Activated T-cell treated with anti-CD3 and anti-CD28 coated beads, Interleukin-2, amount 50 U/mL, for 48 hours (primary cell): ENCODE results near the gene PTPN4.
A peak's percentile ranks its signal among the peaks of the same experiment; 100 is the strongest.

Experiments used
- DNase-seq, 2 experiments: peaks; one replicate each; pipeline ENCODE4 v3.0.0-alpha.2; 2020

Gene PTPN4

GRCh38 chr2:119759451-119760236 is at the start of gene PTPN4:
Gene PTPN4 (plus strand): TSS chr2:119759922. CDS start chr2:119809854, 49,932 bp downstream.
- DNase-seq: peak; percentile 92 to 95

GRCh38 chr2:119710281-119710680 is 49.4 kb upstream of the PTPN4 start:
- DNase-seq: no peak

DNA sequence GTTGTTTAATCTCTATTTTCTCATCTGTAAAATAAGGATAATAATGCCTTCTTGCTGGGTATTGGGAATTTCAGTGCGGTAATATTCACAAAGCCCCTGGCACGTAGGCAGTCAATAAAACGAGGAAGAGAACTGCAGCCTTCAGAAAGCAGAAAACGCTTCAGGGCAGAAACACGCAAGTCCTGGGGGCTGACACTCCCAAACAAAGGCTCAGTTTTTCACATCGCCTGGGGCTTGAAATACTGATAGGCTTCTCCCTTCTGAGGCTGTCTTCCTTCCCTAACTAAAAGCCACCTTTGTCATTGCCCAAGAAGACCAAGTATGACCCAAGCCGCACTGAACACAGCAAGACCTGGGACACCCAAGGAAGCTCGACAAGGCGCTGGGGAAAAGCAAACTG is 48.4 kb upstream of the PTPN4 start:
- DNase-seq: no peak

GRCh38 chr2:119712571-119712970 is 47.2 kb upstream of the PTPN4 start:
- DNase-seq: no peak

DNA sequence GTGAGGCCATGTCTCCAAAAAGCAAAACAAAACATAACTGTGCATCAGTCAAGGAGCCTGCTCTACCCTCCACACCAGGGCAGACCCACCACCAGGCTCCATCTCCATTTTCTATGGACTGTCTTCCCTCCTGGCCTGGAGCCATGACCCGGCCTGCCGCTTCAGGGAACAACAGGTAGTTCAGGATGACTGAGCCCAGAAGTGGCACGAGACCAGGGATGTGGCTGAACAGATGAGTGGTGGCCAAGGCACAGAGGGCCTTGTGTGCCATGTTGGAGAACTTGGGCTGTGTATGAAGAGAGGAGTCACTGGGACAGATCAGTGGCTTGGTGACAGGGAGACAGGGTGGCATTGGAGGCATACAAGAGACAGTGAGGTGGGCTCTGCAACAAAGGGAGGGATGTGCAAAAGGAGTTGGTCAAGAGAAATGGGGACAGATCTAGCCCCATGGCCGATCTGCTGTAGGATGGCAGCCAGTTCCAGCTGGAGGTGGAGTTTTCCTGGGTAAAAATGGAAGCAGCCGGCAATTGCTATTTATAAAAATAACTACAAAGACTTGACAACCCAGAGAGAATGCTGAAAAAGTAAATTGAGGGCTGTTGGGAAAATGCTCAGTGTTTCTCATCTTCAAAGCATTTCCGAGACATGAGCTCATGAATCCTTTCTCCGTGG is 45.8 kb upstream of the PTPN4 start:
- no peak for DNase-seq

DNA sequence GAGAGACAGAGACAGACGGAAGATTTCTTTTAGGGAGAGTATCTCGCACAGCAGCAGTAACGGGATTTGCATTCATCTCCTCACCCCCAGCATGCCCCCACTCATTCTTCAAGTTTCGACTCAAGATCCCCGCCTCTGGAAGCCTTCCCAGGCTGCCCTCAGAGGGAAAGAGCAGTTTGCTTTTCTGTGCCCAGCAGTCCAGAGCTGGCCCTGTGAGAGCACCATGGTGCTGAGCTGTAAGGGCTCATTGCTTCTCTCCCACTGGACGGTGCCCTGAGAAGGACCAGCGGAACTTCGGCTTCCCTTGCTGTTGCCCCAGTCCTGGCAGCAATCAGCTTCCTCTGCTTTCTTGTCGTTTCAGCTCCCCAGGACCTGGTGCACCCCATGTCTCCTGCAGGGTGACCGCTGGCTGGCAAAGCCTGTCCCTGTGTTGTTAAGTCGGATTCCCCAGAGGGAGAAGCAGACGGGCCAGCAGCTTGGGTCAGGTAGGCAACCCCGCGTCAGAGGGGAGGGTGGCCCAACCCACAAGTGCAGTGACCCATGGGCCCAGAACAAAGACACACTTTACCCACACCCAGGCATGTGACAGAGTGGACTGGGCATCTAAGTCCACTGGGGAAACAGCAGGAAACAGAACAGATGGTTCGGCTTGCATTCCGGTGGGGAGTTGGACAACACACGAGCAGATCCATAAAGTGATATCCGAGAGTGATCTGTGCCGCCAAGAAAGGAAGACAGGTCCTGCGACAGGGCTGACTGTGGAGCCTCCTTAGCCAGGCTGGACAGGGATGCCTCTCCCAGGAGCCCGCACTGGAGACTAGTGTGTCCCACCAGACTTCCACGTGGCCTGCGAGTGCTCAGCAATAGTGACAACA is 44.1 kb upstream of the PTPN4 start:
- no peak for DNase-seq

DNA sequence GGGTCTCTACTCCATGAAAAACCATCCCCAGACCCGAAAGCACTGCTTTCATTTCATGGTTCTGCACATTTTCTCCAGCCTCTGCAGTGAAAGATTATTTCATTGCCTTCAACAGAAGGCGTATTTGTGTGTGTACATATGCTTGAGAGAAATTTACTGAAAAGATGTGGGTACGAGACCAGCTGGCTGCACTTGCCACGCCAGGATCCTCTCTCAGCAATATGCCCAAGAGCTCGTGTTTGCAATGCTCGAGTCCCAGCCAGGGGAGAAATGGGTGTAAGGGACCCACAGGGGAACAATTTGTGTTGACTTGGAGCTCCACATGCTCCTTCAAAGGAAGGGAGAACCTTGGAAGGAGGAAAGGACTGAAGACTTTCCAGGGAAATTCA is 43.4 kb upstream of the PTPN4 start:
- no peak for DNase-seq

GRCh38 chr2:119718501-119719260 is 41.0 kb upstream of the PTPN4 start:
- DNase-seq: no peak

- no peak for DNase-seq
These were observed 40.5 kb upstream of the PTPN4 start for GRCh38 chr2:119719261-119719627.

DNA sequence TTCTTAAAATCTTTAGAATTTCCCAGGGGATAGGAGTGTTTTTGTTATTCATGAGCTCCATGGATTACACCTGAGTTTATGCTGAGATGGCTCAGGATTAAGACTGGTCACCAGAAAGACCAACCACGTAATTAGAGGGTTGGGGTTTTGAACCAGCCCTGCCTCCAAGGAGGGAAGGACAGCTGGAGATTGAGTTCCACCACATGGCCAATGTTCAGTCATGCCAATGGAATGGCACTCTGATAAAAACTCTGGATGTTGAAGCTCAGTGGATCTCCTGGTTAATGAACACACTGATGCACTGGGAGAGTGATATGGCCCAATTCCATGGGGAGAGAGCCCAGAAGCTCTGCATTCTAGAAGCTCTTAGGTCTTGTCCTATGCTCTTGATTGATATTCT is 38.7 kb upstream of the PTPN4 start:
- DNase-seq: no peak

DNA sequence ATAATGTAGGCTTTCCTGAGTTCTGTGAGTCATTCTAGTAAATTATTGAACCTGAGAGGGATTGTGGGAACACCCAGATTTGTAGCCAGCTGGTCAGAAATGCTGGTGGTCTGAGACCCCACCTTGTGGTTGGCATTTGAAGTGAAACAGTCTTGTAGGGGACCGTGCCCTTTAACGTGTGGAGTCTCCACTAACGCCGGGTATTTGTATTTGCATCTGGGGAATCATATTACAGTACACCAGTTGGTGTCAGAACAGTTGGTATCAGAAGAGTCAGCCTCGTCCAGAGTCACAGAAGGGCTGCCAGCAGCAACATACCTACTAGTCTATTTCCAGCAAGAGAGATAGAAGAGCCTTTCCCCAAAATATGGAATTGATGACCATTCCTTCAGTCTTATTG is 38.3 kb upstream of the PTPN4 start:
- DNase-seq: no peak

GRCh38 chr2:119721904-119722303 is 37.8 kb upstream of the PTPN4 start:
- DNase-seq: no peak

DNA sequence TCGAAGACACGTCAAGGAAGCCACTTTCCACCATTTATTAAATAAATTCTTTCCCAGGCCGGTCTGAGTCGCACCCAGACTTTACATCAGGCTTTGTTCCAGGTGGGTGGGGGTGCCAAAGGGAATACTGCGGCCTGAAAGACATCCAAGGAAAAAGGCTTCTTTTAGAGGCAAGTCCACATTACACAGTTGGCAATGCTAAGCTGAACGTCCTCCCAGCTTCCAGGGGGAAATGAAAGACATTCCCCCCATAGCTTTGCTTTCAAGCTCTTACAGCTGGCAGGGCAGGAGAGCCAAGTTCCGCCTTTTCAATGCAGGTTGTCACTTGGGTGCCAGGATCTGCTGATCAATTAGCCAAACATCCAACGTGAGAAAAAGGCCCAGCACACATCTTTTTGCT is 36.5 kb upstream of the PTPN4 start:
- DNase-seq: no peak

DNA sequence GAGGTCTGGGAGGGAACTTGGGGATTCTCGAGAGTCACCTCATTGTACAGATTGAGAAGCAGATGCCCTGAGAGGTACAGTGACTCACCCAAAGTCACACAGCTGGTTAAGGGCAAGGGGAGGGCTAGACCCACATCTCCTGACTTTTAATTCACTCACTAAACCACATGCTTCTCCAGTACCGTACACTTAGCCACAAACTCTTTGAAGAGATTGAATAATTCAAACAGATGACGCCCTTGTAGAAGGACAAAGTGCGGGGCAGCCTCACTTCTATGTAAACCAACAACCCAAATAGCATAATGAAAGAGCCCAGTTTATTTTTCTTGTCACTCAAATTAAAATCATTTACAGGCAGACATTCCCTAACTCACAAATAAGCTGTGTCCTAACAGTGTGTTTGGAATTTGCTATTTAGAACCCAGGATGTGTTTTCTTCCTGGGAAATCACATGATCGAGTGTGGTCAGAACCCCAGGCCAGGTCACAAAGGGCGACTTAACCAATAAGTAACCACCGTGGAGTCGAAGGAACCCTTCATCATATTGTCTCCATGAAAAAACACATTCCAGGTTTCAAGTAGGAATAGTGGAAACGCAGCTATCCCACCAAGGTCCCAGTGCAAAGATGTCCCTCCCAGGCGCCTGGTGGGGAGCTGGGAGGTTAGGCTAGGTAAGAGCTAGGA is 35.8 kb upstream of the PTPN4 start:
- DNase-seq: no peak

DNA sequence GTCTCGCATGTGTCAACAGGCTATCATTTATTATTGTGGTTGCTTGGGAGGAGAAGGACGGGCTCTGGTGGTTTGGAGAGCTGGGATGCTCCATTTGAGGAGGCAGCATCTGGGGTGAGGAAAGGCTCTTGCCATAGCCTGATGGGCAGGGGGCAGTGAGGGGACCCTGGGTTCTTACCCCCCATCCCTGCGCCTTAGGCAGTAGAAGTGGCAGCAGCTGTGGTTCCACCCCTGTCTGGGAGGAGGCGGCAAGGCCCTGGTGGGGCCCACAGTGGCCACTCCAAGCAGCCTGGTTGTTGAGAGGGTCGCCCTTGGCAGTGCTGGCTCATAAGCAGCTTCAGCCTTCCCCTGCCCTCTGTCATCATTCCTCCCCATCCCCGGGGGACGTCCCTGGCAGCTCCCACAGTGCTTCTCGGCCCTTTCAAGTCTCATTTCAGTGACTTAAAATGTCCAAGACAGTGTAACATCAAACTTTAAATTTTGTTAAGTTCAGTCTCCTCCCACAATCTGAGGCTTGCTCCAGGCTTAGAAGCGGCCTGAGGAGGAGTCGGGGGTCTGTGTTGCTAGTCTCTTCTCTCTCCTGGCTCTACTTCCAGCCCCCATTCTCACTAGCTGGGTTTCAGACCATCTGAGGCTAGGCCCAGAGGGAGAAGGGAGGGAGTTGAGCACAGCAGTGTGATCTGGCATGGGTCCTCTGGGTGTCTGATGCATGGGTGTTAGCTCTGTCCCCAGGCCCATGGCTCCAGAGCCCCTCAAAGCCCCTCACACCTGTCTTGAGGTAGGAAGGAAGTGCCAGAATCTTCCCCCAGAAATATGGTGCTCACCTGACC is 34.9 kb upstream of the PTPN4 start:
- DNase-seq: no peak

GRCh38 chr2:119727493-119727892 is 32.2 kb upstream of the PTPN4 start:
- DNase-seq: no peak

GRCh38 chr2:119728421-119728820 is 31.3 kb upstream of the PTPN4 start:
- DNase-seq: no peak

DNA sequence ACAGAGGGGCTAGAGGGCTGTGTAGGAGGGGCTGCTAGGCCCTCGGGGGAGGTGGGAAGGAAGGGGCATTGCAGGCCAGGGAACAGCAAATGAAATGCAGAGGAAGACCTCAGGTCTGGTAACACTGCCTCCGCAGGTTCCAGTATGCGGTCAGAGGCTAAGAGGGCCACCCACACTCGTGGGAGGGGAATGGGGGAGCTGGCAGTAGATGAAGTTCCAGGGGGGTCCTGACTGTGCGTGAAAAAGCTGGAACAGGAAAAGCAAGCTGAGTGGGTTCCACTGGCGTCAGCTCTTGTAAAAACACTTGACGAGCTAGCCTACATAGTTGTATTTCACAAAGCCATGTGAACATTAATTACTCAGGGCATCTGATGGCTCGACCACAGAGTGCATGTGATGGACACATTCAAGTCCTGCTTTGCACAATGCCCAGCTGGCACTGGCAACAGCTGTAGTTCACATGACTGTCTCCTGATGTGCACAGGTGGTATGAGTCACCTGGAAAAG is 29.0 kb upstream of the PTPN4 start:
- DNase-seq: no peak

- peak in 1 of 2 experiments; percentile 4 for DNase-seq
These were observed 27.7 kb upstream of the PTPN4 start for GRCh38 chr2:119731983-119732382.

DNA sequence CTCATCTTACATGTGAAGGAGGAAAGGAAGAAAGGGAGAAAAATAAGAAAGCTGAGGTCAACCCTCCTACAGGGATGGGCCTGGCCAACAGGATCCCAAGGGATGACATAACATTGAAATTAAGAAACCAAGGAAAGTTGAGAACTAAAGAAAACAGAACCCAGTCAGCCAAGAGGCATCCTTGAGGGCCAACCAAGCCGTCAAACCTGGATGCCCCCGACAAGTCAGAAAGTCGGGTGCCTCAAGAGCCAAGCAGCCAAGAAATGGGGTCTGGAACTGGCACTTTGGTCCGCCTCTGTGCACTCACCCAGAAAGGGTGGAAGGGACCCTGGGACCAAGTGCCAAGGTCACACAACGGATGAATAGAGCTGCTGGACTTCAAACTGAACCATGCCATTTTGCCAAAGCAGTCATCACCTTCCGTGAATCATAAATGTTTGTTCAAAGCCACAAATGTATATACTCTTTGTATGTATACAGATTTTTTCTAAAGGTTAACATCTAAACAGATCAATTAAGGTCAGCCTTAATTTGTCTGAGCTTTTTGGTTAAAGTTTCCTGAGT is 27.0 kb upstream of the PTPN4 start:
- no peak for DNase-seq

- no peak for DNase-seq
These were observed 25.7 kb upstream of the PTPN4 start for GRCh38 chr2:119734047-119734446.
